Measurements from ENCODE around the gene GNAZ. TPM values are rescaled to one million over a fixed set of nuclear protein-coding genes. Genes with fewer than 3 reads are reported as not detected.
"Not testable (repeated sequence)": the region's sequence is repeated elsewhere in the genome, so short reads cannot be mapped to it uniquely, and the experiment has no call there.

GNAZ gene
- total RNA-seq, 1 experiment from 2014 or later: 0.82 TPM

DNA sequence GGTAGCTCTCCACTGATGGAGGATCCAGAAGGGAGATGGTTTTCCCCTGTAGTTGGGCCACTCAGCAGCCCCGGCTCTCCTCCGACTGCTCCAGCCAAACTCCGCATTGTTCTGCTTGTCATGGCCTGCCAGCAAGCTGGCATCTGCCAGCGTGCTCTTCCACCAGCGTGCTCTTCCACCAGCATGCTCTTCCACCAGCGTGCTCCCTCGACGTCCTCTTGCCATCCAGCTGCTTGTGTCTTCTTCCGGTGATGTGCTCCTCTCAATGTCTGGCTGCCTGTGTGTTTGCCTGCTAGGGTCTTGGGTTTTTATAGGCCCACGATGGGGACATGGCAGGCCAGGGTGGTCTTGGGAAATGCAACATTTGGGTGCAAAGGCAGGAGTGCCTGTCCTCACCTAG is 43.5 kb upstream of the GNAZ start:
- H3K9me3 Mint-ChIP-seq (ENCODE audit: unreplicated experiment): no peaks in the 10 kb centered on the region
- H3K4me3 Mint-ChIP-seq (ENCODE audit: unreplicated experiment): no peak overlapping the region
- CTCF ChIA-PET: no interaction called here
- no peaks in the 10 kb centered on the region for H3K36me3 Mint-ChIP-seq (ENCODE audit: insufficient read depth, unreplicated experiment)
- TF ChIP-seq, protein P1, sequence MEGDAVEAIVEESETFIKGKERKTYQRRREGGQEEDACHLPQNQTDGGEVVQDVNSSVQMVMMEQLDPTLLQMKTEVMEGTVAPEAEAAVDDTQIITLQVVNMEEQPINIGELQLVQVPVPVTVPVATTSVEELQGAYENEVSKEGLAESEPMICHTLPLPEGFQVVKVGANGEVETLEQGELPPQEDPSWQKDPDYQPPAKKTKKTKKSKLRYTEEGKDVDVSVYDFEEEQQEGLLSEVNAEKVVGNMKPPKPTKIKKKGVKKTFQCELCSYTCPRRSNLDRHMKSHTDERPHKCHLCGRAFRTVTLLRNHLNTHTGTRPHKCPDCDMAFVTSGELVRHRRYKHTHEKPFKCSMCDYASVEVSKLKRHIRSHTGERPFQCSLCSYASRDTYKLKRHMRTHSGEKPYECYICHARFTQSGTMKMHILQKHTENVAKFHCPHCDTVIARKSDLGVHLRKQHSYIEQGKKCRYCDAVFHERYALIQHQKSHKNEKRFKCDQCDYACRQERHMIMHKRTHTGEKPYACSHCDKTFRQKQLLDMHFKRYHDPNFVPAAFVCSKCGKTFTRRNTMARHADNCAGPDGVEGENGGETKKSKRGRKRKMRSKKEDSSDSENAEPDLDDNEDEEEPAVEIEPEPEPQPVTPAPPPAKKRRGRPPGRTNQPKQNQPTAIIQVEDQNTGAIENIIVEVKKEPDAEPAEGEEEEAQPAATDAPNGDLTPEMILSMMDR (IDR thresholded peaks at IDR 0.05; ENCODE audit: unreplicated experiment): no peak
- POLR2A ChIA-PET: no interaction called here
- no peak for DNase-seq (ENCODE audit: unreplicated experiment)
- no peaks in the 10 kb centered on the region for H3K4me1 Mint-ChIP-seq (ENCODE audit: insufficient read depth, unreplicated experiment)
- no peak overlapping the region for H3K27ac Mint-ChIP-seq (ENCODE audit: low read depth, unreplicated experiment)
- no TSS peak for BruUV-seq (replicated peaks)
- intact Hi-C loops (cut with micrococcal nuclease): no loop called here
- peaks cover 7% of the 10 kb centered on the region for H3K27me3 Mint-ChIP-seq (ENCODE audit: insufficient read depth, unreplicated experiment)

DNA sequence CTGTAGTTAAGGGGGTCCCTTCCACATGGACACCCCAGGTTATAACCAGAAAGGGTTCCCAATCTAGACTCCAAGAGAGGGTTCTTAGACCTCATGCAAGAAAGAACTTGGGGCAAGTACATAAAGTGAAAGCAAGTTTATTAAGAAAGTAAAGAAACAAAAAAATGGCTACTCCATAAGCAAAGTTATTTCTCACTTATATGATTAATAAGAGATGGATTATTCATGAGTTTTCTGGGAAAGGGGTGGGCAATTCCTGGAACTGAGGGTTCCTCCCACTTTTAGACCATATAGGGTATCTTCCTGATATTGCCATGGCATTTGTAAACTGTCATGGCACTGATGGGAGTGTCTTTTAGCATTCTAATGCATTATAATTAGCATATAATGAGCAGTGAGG is 42.5 kb upstream of the GNAZ start:
- POLR2A ChIA-PET; BruUV-seq (replicated peaks); intact Hi-C loops (cut with micrococcal nuclease): not testable (repeated sequence)

DNA sequence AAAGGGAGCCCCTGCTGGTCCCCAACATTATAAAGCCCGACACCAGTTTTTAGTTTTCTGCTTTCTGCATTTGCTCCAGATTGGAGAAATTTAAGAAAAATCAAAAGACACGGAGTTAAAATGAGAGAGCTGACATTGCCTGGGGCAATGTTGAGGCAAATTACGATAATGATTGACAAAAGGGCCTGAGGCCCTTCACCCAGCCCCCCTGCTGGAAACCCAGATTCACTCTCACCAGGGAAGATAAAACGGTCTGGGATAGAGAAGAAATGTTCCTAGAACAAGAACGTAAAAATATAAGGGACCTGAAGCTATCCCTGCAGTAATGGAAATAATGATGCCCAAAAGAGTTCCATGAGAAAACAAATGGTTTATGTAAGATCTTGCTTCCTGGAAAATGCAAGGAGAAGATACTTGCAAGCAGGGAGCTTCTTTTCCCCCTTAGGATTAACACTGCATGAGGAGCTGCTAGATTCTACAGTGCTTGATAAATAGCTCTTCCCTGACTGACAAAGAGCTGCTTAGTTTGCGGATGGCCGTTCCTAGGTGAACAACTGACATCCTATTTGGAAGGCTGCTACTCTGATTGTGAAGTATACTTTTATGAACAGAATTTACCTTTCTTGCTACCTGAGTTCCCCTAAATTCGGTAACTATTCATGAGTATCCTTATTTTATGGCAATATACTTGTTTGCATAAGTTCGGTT is 40.6 kb upstream of the GNAZ start:
- POLR2A ChIA-PET: no interaction called here
- intact Hi-C loops (cut with micrococcal nuclease): no loop called here
- Mint-ChIP-seq H3K27ac (ENCODE audit: low read depth, unreplicated experiment) (no peak overlapping the region), H3K27me3 (ENCODE audit: insufficient read depth, unreplicated experiment) (peaks cover 30% of the 10 kb centered on the region), H3K9me3 (ENCODE audit: unreplicated experiment) (no peaks in the 10 kb centered on the region), H3K4me3 (ENCODE audit: unreplicated experiment) (no peak overlapping the region), H3K36me3 (ENCODE audit: insufficient read depth, unreplicated experiment) (no peaks in the 10 kb centered on the region), H3K4me1 (ENCODE audit: insufficient read depth, unreplicated experiment) (no peaks in the 10 kb centered on the region)
- no TSS peak for BruUV-seq (replicated peaks)
- TF ChIP-seq, protein P1 (IDR thresholded peaks at IDR 0.05; ENCODE audit: unreplicated experiment): no peak
- no peak for DNase-seq (ENCODE audit: unreplicated experiment)
- CTCF ChIA-PET: no interaction called here

More for the DNA sequence above, 42.5 kb upstream of the GNAZ start:
- peaks cover 18% of the 10 kb centered on the region for H3K27me3 Mint-ChIP-seq (ENCODE audit: insufficient read depth, unreplicated experiment)
- H3K9me3 Mint-ChIP-seq (ENCODE audit: unreplicated experiment); DNase-seq (ENCODE audit: unreplicated experiment); H3K27ac Mint-ChIP-seq (ENCODE audit: low read depth, unreplicated experiment); H3K4me1 Mint-ChIP-seq (ENCODE audit: insufficient read depth, unreplicated experiment); H3K36me3 Mint-ChIP-seq (ENCODE audit: insufficient read depth, unreplicated experiment); H3K4me3 Mint-ChIP-seq (ENCODE audit: unreplicated experiment): not testable (repeated sequence)
- CTCF ChIA-PET: interaction anchor here (0.9 kb wide), 1 partner anchor 21 kb away, joined by 3 read pairs; no protein-coding TSS in a partner anchor

DNA sequence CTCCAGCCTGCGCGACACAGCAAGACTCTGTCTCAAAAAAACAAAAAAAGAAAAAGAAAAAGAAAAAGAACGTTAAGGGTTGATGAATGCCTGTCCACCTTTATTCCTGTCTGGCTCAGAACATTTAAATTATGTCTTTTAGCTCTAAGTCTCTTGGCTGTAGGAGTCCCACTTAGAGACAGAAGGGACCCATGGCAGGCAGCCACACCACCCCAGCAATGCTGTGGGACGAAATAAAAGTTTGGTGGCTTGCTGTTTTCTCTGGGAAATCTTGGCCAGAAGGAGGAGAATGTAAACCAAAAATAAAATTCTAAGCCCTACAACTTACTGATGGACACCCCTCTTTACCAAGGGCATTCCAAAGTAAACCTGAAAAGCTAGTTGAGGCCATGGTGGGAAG is 38.9 kb upstream of the GNAZ start:
- no peaks in the 10 kb centered on the region for H3K9me3 Mint-ChIP-seq (ENCODE audit: unreplicated experiment)
- H3K4me3 Mint-ChIP-seq (ENCODE audit: unreplicated experiment): no peak overlapping the region
- TF ChIP-seq, protein P1 (IDR thresholded peaks at IDR 0.05; ENCODE audit: unreplicated experiment): no peak
- no peaks in the 10 kb centered on the region for H3K4me1 Mint-ChIP-seq (ENCODE audit: insufficient read depth, unreplicated experiment)
- H3K36me3 Mint-ChIP-seq (ENCODE audit: insufficient read depth, unreplicated experiment): no peaks in the 10 kb centered on the region
- BruUV-seq (replicated peaks): no TSS peak
- no peak for DNase-seq (ENCODE audit: unreplicated experiment)
- ChIA-PET POLR2A (no interaction called here), CTCF (no interaction called here)
- H3K27ac Mint-ChIP-seq (ENCODE audit: low read depth, unreplicated experiment): no peak overlapping the region
- H3K27me3 Mint-ChIP-seq (ENCODE audit: insufficient read depth, unreplicated experiment): peaks cover 30% of the 10 kb centered on the region
- intact Hi-C loops (cut with micrococcal nuclease): no loop called here

DNA sequence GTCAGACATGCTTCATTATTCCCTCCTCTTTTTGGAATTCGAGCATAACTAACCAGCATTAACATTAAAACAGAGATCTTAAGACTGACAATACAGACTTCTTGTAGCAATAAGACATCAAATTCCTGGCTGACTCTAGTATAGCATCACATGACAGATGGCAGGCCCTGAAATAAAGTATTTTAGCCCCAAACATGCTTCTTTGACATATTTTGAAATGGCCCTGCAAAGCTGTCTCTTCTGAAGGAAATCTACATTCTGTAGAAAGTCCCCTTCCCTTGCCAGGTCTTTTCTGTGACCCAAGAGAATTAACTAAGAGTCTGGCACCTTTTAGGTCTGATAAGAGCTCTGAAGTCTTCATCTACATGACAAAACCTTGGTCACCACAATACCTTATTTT is 38.5 kb upstream of the GNAZ start:
- CTCF ChIA-PET: no interaction called here
- TF ChIP-seq, protein P1 (IDR thresholded peaks at IDR 0.05; ENCODE audit: unreplicated experiment): no peak
- no TSS peak for BruUV-seq (replicated peaks)
- DNase-seq (ENCODE audit: unreplicated experiment): no peak
- H3K27ac Mint-ChIP-seq (ENCODE audit: low read depth, unreplicated experiment): no peak overlapping the region
- POLR2A ChIA-PET: no interaction called here
- no peaks in the 10 kb centered on the region for H3K4me1 Mint-ChIP-seq (ENCODE audit: insufficient read depth, unreplicated experiment)
- H3K4me3 Mint-ChIP-seq (ENCODE audit: unreplicated experiment): no peak overlapping the region
- H3K36me3 Mint-ChIP-seq (ENCODE audit: insufficient read depth, unreplicated experiment): no peaks in the 10 kb centered on the region
- intact Hi-C loops (cut with micrococcal nuclease): no loop called here
- H3K27me3 Mint-ChIP-seq (ENCODE audit: insufficient read depth, unreplicated experiment): peaks cover 30% of the 10 kb centered on the region
- H3K9me3 Mint-ChIP-seq (ENCODE audit: unreplicated experiment): no peaks in the 10 kb centered on the region
